GM13976 (cell line): Measurements from ENCODE around the gene SUPT7L.

ENCODE experiments used
- DNase-seq: peaks from one replicate; pipeline ENCODE4 v3.0.0; 2012; ENCODE audit warnings: low spot score
- in situ Hi-C: fragments of 300-500 bp; cut with MboI; formaldehyde crosslinking; loops from one replicate; pipeline ENCODE4 v1.12.0; 2022; ENCODE audit warnings: low sequenced_read_pairs, mixed read lengths, inconsistent platforms; ENCODE audit not compliant: unreplicated experiment
- TF ChIP-seq, protein P1 (sequence below): IDR thresholded peaks from 2 replicates; pipeline ENCODE4 v1.5.1; 2012; ENCODE audit warnings: borderline replicate concordance, mild to moderate bottlenecking; ENCODE audit not compliant: insufficient read depth; ENCODE audit errors: extremely low read depth, missing control alignments, control extremely low read depth

SUPT7L gene

DNA sequence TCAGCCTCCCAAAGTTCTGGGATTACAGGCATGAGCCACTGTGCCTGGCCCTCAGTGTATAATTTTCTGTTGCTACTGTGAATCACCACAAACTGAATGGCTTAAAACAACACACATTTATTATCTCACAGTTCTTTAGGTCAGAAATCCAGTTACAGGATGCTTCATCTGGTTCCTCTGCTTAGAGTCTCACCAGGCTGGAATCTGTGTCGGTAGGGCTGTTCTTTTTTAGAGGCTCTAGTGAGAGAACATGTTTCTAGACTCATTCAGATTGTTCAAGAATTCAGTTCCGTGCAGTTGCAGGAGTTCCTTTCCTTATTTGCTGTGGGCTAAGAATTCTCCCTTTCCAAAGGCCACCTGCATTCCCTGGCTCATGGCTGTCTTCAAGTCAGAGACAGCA is 56.8 kb downstream of the SUPT7L start:
- TF ChIP-seq, protein P1, sequence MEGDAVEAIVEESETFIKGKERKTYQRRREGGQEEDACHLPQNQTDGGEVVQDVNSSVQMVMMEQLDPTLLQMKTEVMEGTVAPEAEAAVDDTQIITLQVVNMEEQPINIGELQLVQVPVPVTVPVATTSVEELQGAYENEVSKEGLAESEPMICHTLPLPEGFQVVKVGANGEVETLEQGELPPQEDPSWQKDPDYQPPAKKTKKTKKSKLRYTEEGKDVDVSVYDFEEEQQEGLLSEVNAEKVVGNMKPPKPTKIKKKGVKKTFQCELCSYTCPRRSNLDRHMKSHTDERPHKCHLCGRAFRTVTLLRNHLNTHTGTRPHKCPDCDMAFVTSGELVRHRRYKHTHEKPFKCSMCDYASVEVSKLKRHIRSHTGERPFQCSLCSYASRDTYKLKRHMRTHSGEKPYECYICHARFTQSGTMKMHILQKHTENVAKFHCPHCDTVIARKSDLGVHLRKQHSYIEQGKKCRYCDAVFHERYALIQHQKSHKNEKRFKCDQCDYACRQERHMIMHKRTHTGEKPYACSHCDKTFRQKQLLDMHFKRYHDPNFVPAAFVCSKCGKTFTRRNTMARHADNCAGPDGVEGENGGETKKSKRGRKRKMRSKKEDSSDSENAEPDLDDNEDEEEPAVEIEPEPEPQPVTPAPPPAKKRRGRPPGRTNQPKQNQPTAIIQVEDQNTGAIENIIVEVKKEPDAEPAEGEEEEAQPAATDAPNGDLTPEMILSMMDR = no peak
- in situ Hi-C loops = no loop called here
- DNase-seq = no peak
